GM18873 (cell line): Measurements from ENCODE around the gene SH3GL2.

Experiments used
- ATAC-seq: cut with Tn5 transposase; IDR thresholded peaks from one replicate; pipeline ENCODE4 v1.9.1; 2021; ENCODE audit warnings: mild to moderate bottlenecking, moderate library complexity, moderate number of reproducible peaks; ENCODE audit not compliant: unreplicated experiment, low FRiP score

The SH3GL2 gene

DNA sequence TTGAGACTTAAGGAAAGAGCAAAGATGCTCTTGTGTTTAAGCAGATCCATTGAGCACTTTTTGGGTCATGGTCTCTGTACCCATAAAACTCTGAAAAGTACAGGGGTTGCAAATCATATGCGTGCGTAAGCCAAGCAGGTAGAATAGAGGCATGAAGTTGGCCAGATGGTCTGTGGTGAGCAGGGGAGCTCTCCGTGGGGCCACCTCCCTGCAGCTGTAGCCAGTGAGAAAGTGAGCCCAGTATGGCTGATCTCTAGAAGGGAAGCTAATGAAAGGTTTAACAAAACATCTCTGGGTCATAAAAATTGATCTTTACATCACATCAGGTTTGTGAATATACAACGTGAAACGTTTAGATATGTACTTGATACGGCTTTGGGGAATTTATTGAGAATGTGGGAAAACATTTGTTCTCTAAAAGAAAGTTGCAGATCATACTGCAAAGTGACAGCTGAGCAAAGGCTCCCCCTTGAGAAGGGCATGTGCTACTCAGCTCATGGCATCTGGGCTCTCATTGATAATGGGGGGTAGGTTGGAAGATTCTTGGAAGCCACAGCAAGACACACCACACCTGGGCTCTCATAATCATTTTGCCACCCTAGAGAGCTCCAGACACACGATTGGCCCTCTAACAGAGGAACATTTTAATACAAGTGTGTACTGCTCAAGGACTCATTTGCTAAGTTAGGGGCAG is 30.6 kb downstream of the SH3GL2 start:
- ATAC-seq, result no peak

GRCh38 chr9:17611342-17611741 is 32.5 kb downstream of the SH3GL2 start:
- ATAC-seq, result no peak

- ATAC-seq, result no peak
Measured at GRCh38 chr9:17611917-17612316, 33.1 kb downstream of the SH3GL2 start.

GRCh38 chr9:17613758-17614157 is 34.9 kb downstream of the SH3GL2 start:
- ATAC-seq, result no peak

DNA sequence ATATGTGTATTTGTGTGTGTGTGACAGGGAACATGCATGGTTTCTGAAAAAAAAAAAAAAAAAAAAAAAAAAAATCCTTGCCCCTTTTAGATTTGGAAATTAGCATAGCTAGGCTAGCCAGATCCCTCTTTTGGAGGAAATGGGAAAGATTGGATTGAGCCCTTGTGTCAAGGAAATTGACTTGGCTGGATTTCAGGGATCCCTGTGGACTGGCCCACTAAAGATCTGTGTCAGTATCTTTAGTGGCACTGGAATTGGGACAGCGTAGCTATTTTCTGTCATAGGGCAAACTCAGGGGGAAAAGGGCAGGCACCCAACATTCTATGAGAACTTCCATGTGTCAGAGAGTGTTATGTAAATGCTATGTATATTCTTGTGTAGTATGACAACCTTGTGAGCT is 35.4 kb downstream of the SH3GL2 start:
- ATAC-seq, result no peak

GRCh38 chr9:17614903-17615302 is 36.0 kb downstream of the SH3GL2 start:
- no peak for ATAC-seq

GRCh38 chr9:17622141-17622540 is 43.3 kb downstream of the SH3GL2 start:
- no peak for ATAC-seq

- no peak for ATAC-seq
Measured at GRCh38 chr9:17622749-17623148, 43.9 kb downstream of the SH3GL2 start.

DNA sequence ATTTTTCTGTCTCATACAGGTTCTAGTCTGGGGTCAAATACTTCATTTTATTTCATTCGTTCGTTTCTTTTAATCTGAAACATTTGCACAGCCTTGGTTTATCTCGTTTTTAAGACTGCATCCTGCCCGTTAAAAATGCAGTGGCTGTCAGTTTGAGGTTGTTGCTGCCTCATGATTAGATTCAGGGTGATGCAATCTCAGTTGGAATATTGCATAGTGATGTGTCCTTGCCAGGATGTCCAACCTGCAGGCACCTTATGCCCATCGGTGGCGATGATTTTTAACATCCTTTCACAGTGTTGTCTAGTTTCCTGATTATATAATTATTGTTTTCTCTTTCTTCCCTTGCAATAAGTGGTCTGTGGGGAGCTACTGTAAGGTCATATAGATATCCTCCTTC is 45.1 kb downstream of the SH3GL2 start:
- ATAC-seq, result no peak

DNA sequence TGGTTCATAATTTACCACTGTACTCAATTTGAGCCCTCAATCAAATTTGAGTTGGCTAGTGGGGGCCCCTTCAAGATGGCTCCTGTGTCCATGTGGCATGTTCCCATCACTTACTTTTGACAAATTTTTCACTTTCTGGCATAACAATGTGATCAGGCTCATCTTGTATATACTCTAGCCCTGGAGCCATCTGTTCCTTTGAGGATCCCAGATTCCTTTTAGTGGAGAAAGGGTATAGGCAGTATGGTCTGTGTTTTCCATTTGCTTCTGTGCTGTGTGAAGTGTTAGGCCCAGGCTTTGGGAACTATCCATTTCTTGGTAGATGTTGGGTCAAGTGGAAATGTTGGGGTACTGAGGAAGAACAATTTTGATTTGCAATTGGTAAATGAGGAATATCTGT is 45.7 kb downstream of the SH3GL2 start:
- ATAC-seq, result no peak

GRCh38 chr9:17625644-17626388 is 47.0 kb downstream of the SH3GL2 start:
- ATAC-seq, result no peak

DNA sequence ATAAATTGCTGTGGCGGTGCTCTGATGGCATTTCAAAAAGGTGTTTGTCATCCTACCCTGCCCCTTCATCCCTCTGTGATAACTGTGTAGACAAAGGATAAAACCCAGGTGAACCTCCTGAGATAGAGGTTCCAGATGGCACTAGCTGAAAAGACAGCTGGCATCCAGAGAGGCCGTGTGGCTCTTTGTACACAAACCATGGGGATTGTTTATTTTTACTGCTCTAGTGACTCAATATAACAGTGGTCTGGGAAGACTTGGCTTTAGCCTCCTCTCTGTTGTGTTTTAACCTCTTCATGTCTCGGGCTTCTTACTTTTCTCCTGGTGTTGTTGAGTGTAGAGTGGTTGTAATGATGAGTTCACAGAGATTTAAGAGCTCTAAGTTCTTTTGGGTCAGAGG is 48.8 kb downstream of the SH3GL2 start:
- ATAC-seq, result no peak

GRCh38 chr9:17628624-17629023 is 49.8 kb downstream of the SH3GL2 start:
- ATAC-seq, result no peak

- no peak for ATAC-seq
Measured at GRCh38 chr9:17630531-17630949, 51.7 kb downstream of the SH3GL2 start.

- ATAC-seq, result no peak
Measured at GRCh38 chr9:17631396-17631795, 52.5 kb downstream of the SH3GL2 start.

DNA sequence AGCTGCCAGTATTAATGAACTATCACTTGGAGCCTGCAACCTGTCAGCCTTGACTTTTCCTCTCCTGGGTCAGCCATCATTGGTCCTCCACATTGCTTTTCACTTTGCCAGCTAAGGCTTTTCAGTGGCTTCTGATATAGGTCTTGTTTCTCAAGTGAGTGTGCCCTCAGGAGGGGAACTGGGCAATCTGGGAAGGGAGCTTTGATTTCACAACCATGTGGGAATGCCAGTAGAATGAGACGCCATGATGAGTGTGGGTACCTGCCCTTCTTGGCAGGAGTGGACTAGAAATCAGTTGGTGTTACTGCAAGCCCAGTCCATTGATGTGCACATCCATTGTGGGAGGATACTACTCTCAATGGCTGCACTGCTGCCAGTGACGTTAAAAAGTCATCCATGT is 54.1 kb downstream of the SH3GL2 start:
- ATAC-seq, result no peak

- no peak for ATAC-seq
Measured at GRCh38 chr9:17635115-17635890, 56.4 kb downstream of the SH3GL2 start.

DNA sequence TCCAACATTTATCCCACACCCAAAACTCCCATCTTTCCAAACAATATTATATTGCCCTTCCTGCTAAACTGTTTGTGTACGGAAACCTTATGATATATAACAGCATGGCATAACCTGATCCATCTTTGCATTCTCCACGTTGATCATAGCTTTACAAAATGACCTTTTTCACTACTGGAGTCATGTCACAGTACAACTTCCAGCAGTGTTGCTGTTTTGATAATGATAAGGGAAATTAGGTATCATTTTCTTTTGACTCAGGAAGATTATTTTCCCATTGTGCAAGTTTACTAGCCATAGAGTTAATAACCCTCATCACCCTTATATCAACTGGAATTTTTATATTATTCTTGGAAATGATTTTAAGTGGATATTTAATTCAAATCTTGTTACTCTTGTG is 57.5 kb downstream of the SH3GL2 start:
- no peak for ATAC-seq

DNA sequence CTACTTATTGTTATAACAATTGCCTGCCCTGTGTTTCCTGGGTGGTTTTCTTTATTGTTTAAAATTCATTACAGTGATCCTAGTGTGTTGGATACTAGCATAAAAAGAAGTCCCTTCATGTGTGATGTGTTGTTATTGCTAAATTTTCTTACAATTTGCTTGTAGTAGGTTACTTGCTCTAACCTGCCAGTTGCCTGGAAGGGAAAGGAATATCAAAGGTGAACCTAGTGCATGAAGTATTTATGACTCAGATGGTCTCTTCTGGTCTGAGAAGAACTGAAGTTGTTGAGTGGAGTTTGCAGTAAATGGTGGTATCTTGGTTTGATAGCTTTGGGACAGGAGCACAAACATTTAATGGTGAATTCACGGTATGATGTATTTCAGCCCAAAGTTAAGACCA is 58.0 kb downstream of the SH3GL2 start:
- ATAC-seq, result no peak

GRCh38 chr9:17637229-17637628 is 58.4 kb downstream of the SH3GL2 start:
- no peak for ATAC-seq

GRCh38 chr9:17648516-17648915 is 69.7 kb downstream of the SH3GL2 start:
- ATAC-seq, result no peak
